ENCODE data around the gene SETD7. TPM values are rescaled to one million over a fixed set of nuclear protein-coding genes. Genes with fewer than 3 reads are reported as not detected.
"Not testable (repeated sequence)": the region's sequence is repeated elsewhere in the genome, so short reads cannot be mapped to it uniquely, and the experiment has no call there.

The SETD7 gene
- polyA plus RNA-seq, 4 donors, result 12.6 to 15.3 (median 13.9) TPM

GRCh38 chr4:139470997-139471665, 84.9 kb downstream of the SETD7 start:
- no peak for DNase-seq (ENCODE audit: low read depth in 4 of 4, low spot score in 3 of 4)

GRCh38 chr4:139470295-139470694, 85.7 kb downstream of the SETD7 start:
- no peak for DNase-seq (ENCODE audit: low read depth in 4 of 4, low spot score in 3 of 4)

GRCh38 chr4:139469869-139470268, 86.2 kb downstream of the SETD7 start:
- DNase-seq (ENCODE audit: low read depth in 4 of 4, low spot score in 3 of 4), result no peak

- DNase-seq (ENCODE audit: low read depth in 4 of 4, low spot score in 3 of 4), result no peak
Observed at GRCh38 chr4:139469216-139469615, 86.8 kb downstream of the SETD7 start.

DNA sequence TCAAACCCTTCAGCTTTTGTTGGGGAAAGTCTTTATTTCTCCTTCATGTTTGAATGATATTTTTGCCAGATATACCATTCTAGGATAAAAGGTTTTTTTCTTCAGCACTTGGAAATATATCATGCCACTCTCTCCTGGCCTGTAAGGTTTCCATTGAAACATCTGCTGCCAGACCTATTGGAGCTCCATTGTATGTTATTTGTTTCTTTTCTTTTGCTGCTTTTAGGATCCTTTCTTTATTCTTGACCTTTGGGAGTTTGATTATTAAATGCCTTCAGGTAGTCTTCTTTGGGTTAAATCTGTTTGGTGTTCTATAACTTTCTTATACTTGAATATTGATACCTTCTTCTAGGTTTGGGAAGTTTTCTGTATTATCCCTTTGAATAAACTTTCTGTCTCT, 87.3 kb downstream of the SETD7 start:
- not testable (repeated sequence) for DNase-seq (ENCODE audit: low read depth in 4 of 4, low spot score in 3 of 4)

DNA sequence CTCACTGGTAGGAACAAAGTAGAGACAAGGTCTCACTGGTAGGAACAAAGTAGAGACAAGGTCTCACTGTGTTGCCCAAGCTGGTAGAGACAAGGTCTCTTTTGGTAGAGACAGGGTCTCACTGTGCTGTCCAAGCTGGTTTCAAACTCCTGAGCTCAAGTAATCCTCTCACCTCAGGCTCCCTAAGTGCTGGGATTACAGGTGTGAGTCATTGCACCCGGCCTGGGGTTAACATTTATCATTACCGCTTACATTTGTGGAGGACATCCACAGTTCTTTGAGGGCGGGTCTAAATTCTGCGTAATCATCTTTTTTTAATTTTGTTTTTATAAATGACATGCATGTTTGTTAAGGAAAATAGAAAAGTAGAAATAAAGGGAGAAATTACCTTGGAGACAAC, 90.1 kb downstream of the SETD7 start:
- DNase-seq (ENCODE audit: low read depth in 4 of 4, low spot score in 3 of 4), result no peak

DNA sequence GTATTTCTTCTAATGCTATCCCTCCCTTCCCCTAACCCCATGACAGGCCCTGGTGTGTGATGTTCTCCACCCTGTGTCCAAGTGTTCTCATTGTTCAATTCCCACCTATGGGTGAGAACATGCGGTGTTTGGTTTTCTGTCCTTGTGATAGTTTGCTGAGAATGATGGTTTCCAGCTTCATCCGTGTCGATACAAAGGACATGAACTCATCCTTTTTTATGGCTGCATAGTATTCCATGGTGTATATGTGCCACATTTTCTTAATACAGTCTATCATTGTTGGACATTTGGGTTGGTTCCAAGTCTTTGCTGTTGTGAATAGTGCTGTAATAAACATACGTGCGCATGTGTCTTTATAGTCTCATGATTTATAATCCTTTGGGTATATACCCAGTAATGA, 91.5 kb downstream of the SETD7 start:
- DNase-seq (ENCODE audit: low read depth in 4 of 4, low spot score in 3 of 4), result not testable (repeated sequence)

- DNase-seq (ENCODE audit: low read depth in 4 of 4, low spot score in 3 of 4), result no peak
Observed at GRCh38 chr4:139461022-139461628, 94.9 kb downstream of the SETD7 start.

DNA sequence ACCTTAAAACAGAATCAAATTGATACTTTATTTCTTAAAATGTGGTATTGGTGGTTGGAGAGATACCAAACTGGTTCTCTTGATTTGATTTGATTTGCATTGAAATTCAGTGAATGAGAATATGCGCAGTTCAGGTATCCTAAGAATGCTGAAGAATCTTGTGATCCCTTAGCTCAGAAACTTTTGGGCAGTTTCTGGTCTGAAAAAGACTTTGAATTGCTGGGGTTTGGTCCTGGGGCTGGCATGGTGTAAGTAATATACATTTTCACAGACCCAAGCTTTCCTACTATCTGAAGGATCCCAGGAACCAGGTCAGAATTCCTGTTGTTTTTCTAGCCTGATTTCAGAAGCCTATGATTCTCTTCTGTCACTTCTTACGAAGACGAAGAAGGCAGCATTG, 95.5 kb downstream of the SETD7 start:
- no peak for DNase-seq (ENCODE audit: low read depth in 4 of 4, low spot score in 3 of 4)

DNA sequence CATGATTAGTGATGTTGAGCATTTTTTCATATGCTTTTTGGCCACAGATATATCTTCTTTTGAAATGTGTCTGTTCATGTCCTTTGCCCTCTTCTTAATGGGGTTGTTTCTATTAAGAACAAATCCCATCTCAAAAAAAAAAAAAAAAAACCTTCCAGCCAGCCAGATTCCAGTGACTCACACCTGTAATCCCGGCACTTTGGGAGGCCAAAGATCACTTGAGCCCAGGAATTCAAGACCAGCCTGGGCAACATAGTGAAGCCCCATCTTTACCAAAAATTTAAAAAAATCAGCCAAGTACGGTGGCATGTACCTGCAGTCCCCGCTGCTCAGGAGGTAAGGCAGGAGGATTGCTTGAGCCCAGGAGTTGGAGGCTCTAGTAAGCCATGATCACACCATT, 97.0 kb downstream of the SETD7 start:
- no peak for DNase-seq (ENCODE audit: low read depth in 4 of 4, low spot score in 3 of 4)

DNA sequence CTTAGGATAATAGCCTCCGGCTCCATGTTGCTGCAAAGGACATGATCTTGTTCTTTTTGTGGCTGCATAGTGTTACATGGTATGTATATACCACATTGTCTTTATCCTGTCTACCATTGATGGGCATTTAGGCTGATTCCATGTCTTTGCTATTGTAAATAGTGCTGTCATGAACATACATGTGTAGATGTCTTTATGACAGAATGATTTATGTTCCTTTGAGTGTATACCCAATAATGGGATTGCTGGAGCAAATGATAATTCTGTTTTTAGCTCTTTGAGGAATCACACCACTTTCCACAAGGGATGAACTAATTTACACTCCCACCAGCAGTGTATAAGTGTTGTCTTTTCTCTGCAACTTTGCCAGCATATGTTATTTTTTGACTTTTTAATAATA, 97.5 kb downstream of the SETD7 start:
- no peak for DNase-seq (ENCODE audit: low read depth in 4 of 4, low spot score in 3 of 4)

DNA sequence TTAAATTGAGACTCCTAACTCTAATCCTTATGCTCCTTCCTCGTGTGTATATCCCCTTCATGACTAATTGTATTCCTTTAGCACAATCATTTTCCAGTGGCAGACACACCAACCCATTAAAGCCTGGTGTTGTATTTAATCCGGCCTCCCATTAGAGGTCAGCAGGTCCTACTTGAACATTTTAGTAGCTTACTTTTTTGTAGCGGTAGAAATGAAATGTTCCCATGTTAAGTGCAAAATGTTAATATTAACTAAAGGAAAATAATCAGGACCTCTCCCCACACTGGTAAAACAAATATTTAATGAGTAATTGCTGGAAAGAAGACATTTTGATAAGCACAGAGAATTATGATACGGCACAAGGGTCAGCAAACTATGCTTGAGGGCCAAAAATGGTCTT, 98.7 kb downstream of the SETD7 start:
- DNase-seq (ENCODE audit: low read depth in 4 of 4, low spot score in 3 of 4), result no peak

GRCh38 chr4:139455126-139455538, 100.9 kb downstream of the SETD7 start:
- no peak for DNase-seq (ENCODE audit: low read depth in 4 of 4, low spot score in 3 of 4)

- DNase-seq (ENCODE audit: low read depth in 4 of 4, low spot score in 3 of 4), result peak in 2 of 4 donors; percentile 4 to 12
Observed at GRCh38 chr4:139454111-139455045, 101.6 kb downstream of the SETD7 start, which contains the start of gene RAB33B. Gene RAB33B (plus strand): TSS chr4:139454121. CDS start chr4:139454196, 75 bp downstream.

GRCh38 chr4:139453371-139454110, 102.5 kb downstream of the SETD7 start:
- DNase-seq (ENCODE audit: low read depth in 4 of 4, low spot score in 3 of 4), result peak; percentile 93 to 94 (median 94)

DNA sequence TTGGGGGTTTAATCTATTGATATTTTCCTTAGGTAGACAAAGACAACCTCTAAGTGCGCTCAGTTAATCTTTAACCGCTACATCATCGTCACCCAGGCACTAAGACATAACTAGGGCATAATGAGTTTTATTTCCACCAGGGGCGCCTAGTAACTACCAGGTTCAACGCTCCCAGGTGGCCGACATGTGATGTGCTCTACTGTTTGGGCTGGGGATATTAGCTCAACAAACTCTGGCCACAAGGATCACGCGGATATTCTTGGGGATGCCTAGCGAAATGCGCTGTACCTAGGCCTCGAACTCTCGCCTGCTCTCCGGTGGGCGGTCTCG, 103.0 kb downstream of the SETD7 start:
- peak in 1 of 4 donors; percentile 44 for DNase-seq (ENCODE audit: low read depth in 4 of 4, low spot score in 3 of 4)

- DNase-seq (ENCODE audit: low read depth in 4 of 4, low spot score in 3 of 4), result no peak
Observed at GRCh38 chr4:139451997-139452396, 104.0 kb downstream of the SETD7 start.

DNA sequence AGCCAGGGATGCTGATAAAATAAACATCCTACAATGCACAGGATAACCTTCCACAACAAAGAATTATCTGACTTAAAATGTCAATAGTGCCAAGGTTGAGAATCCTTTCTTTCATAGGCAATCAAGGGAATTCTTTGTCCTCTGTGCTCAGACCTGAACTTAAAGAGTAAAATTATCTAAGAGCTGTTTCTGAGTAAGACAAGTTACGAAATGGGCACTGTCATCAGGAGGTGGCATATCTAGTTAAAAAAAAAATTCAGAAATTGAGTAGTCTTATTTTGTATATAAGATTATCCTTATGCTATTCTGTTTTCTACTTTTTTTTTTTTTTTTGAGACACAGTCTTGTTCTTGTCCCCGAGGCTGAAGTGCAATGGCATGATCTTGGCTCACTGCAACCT, 105.4 kb downstream of the SETD7 start:
- DNase-seq (ENCODE audit: low read depth in 4 of 4, low spot score in 3 of 4), result no peak

- DNase-seq (ENCODE audit: low read depth in 4 of 4, low spot score in 3 of 4), result not testable (repeated sequence)
Observed at GRCh38 chr4:139447078-139447477, 108.9 kb downstream of the SETD7 start.
